Jurkat, Clone E6-1 (cell line): Measurements from ENCODE around the gene CDK19.
"Not testable (repeated sequence)": the region's sequence is repeated elsewhere in the genome, so short reads cannot be mapped to it uniquely, and the experiment has no call there.

Source experiments
- DNase-seq: peaks from one replicate; pipeline ENCODE4 v3.0.0-alpha.2; 2011; ENCODE audit warnings: low read depth, low spot score
- H3K4me3 ChIP-seq: 2 replicates; pipeline ENCODE4 v1.5.1; 2011; ENCODE audit warnings: mild to moderate bottlenecking, low read length, control low read depth, moderate library complexity

The CDK19 gene

GRCh38 chr6:110768057-110768456 is 47.2 kb downstream of the CDK19 start:
- DNase-seq = no peak
- no peak overlapping the region for H3K4me3 ChIP-seq

DNA sequence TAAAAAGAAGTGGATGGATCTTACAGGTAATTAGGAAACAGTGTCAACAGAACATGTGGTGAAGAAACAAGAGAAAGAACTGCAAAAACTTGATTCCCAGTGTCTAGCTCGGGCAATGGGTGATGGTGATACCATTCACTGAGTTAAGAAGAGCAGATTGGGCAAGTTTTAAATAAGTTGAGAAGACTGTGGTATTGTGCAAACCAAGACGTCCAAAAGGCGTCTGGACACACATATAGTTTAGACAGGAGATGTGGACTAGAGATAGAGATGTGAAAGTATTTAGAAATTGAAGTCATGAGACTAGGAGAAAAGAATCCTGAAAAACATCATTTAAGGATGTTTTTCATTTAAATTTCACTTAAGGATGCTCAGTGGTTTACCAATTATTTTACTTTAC is 53.9 kb downstream of the CDK19 start:
- H3K4me3 ChIP-seq = no peak overlapping the region
- no peak for DNase-seq

DNA sequence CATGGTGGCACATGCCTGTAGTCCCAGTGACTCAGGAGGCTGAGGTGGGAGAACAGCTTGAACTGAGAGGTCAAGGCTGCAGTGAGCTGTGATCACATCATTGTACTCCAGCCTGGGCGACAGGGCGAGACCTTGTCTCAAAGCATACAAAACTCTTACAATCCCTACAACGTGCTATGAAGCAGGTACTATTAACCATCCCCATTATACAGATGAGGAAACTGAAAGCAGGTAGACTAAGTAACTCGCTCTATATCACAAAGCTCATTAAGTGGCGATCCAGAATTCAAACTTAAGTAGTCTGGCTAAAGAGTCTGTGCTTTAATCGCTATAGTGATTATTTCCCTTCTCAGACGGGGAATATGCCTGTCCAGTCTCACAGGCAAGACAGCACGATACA is 54.7 kb downstream of the CDK19 start:
- H3K4me3 ChIP-seq = no peak overlapping the region
- no peak for DNase-seq

GRCh38 chr6:110760098-110760497 is 55.2 kb downstream of the CDK19 start:
- DNase-seq, H3K4me3 ChIP-seq: not testable (repeated sequence)

DNA sequence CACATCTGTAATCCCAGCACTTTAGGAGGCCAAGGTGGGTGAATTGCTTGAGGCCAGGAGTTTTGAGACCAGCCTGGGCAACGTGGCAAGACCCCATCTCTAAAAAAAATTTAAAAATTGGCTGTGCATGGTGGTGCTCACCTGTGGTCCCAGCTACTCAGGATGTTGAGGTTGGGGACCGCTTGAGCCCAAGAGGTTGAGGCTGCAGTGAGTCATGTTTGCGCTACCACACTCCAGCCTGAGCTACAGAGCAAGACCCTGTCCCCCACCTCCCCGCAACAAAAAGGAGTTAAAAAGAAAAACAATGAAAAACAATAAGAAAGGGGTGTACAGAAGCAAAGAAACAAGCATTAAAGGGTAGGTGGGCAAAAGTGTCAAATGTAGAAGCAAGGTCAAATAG is 57.3 kb downstream of the CDK19 start:
- no peak overlapping the region for H3K4me3 ChIP-seq
- DNase-seq = no peak

DNA sequence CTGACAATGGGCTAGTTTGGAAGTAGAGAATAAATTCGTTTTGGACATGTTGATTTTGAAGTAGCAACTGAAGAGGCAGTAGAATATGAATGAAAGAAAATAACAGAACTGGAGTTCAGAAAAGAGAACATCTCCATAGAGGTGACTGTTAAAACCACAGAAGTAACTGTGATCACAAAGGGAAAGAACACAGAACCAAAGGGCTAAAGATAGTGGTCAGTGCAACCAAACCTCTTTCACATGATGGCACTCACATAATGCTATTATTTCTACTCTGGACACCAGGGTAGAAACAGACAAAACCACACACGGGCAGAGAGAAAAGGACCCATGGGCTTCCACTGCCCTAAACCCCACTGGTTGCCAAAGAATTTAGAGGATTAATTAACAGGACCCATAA is 58.5 kb downstream of the CDK19 start:
- DNase-seq = no peak
- H3K4me3 ChIP-seq = no peak overlapping the region

DNA sequence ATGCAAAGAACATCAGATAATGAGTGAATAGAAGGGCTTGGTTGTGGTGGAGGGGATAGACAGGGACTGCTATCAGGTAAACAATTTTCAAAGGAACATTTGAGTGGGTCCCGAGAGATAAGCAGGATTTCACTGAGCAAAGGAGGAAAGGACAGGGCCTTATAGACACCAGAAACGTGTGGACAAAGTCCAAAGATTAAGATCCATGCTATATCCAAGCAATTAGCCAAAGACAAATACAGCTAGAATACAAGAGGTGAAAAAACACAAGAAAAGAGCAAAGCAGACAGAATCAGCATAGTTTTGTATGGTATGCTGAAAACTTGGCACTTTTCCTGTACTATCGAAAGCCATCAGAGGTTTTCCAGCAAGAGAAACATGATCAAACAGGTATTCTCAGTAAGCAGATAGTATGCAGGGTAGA is 59.8 kb downstream of the CDK19 start:
- DNase-seq = no peak
- H3K4me3 ChIP-seq = no peak overlapping the region

GRCh38 chr6:110753936-110754668 is 61.2 kb downstream of the CDK19 start:
- not testable (repeated sequence) for H3K4me3 ChIP-seq, DNase-seq

- no peak for DNase-seq
These were observed 66.8 kb downstream of the CDK19 start for GRCh38 chr6:110748453-110748852.

DNA sequence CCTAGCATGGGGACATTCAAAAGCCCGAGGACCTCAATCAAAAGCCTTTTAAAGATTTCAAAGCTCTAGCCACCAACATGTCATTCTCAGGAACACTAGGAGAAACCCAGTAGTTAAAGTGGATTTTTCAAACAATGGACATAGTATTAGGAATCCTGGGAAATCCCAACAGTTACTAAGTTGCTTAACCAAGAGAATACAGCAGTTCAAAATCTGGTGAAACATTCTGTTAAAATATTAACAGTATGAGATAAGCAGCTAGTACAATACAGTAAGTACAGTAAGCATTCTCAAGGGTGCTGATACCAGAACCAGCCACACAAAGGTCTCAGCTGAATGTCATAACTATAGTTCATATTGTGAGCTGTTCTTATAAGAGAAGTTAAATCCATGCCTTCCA is 68.6 kb downstream of the CDK19 start:
- H3K4me3 ChIP-seq = no peak overlapping the region
- DNase-seq = no peak

More at GRCh38 chr6:110748453-110748852, 66.8 kb downstream of the CDK19 start:
- no peak overlapping the region for H3K4me3 ChIP-seq

DNA sequence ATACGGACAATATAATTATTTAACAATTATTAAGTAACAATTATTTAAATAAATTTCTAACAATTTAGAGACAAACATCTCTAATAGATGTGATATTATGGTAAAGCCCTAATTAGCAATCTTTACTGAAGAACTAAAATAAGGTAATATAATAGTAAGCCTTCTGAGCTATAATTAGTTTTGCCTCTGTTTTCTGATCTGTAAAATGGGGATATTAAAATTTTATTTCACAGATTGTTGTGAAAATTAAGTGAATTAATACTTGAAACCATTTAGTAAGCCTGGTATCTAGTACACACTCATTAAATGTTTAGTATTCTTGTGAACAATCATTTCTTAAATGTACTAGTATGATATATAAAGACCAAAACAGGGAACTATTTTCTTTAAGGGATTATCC is 70.3 kb downstream of the CDK19 start:
- no peak overlapping the region for H3K4me3 ChIP-seq
- no peak for DNase-seq

DNA sequence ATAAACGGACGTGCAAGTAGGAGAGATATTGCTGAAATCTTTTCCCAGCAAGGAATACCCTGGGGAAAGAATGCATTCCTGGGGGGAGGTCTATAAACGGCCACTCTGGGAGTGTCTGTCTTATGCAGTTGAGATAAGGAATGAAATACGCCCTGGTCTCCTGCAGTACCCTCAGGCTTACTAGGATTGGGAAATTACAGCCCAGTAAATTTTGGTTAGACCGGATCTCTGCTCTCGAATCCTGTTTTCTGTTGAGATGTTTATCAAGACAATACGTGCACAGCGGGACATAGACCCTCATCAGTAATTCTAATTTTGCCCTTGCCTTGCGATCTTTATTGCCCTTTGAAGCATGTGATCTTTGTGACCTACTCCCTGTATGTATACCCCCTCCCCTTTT is 72.7 kb downstream of the CDK19 start:
- DNase-seq, H3K4me3 ChIP-seq: not testable (repeated sequence)

GRCh38 chr6:110741517-110741916 is 73.8 kb downstream of the CDK19 start:
- DNase-seq = no peak
- no peak overlapping the region for H3K4me3 ChIP-seq

DNA sequence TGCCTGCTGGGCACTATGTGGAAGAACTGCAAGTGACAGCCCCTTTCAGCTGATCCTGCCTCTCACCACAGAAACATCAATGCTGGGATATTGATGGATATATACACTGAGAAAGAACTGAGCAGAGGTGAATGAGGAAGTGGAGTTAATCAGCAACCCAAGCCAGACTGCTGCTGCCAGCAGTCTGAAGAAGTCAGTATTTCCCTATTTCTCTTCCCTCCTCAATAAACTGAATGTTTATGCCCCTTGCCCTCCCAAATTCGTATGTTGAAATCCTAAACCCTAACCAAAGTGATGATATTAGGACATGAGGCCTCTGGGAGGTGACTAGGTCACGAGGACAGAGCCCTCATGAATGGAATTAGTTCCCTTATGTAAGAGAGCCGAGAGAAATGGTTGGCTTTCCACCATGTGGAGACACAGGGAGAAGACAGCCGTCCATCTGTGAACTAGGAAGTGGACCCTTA is 76.3 kb downstream of the CDK19 start:
- no peak overlapping the region for H3K4me3 ChIP-seq

GRCh38 chr6:110735666-110736065 is 79.6 kb downstream of the CDK19 start:
- H3K4me3 ChIP-seq = no peak overlapping the region
- no peak for DNase-seq

More for the DNA sequence above, 76.3 kb downstream of the CDK19 start:
- DNase-seq = no peak

- no peak overlapping the region for H3K4me3 ChIP-seq
- no peak for DNase-seq
These were observed 83.4 kb downstream of the CDK19 start for GRCh38 chr6:110731898-110732297.

DNA sequence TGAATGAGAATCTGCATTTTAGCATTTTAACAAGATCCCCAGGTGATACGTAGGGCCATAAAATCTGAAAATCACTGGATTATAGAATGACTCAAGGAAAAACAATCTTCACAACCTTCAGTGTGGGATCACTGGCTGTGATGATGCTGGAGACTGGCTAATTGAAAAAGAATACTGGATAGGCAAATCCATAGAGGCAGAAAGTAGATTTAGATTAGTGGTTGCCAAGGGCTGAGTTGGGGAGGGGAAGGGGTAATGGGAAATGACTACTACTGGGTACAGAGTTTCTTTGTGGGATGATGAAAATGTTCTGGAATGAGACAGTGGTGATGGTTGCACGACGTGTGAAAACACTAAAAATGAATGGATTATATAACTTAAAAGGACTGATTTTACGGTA is 84.1 kb downstream of the CDK19 start:
- no peak for DNase-seq
- H3K4me3 ChIP-seq = no peak overlapping the region

GRCh38 chr6:110728501-110728900 is 86.8 kb downstream of the CDK19 start:
- DNase-seq = no peak
- H3K4me3 ChIP-seq = no peak overlapping the region

GRCh38 chr6:110723017-110723416 is 92.3 kb downstream of the CDK19 start:
- H3K4me3 ChIP-seq = no peak overlapping the region
- no peak for DNase-seq

- DNase-seq = no peak
- no peak overlapping the region for H3K4me3 ChIP-seq
These were observed 95.2 kb downstream of the CDK19 start for GRCh38 chr6:110720066-110720465.

DNA sequence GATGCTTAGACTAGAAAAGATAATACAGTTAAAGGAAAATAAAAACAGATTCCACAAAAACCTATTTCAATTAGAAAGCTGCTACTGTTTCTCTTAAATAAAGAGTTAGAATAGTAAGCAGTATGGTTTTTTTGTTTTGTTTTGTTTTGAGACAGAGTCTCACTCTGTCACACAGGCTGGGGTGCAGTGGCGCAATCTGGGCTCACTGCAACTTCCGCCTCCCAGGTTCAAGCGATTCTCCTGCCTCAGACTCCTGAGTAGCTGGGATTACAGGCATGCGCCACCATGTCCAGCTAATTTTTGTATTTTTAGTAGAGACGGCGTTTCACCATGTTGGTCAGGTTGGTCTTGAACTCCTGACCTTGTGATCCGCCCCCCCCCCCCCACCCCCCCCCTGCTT is 95.7 kb downstream of the CDK19 start:
- not testable (repeated sequence) for H3K4me3 ChIP-seq, DNase-seq
